Fibroblast of lung (primary cell): Measurements from ENCODE around the gene PMFBP1.

ENCODE experiments used
- EZH2 ChIP-seq: IDR thresholded peaks from 2 replicates; pipeline ENCODE4 v1.5.1; 2012; ENCODE audit warnings: low read length, control low read depth, mild to moderate bottlenecking; ENCODE audit errors: missing control alignments
- TF ChIP-seq, protein P1 (sequence below), 2 donors: IDR thresholded peaks in 1 of 2; conservative IDR thresholded peaks in 1 of 2; 1 replicate in 1 of 2; 2 replicates in 1 of 2; pipeline ENCODE4 v1.5.1; 2011 to 2012; ENCODE audit warnings: low read length in 2 of 2, control low read depth in 1 of 2, inconsistent platforms in 1 of 2, low read depth in 1 of 2, mild to moderate bottlenecking in 1 of 2

DNA sequence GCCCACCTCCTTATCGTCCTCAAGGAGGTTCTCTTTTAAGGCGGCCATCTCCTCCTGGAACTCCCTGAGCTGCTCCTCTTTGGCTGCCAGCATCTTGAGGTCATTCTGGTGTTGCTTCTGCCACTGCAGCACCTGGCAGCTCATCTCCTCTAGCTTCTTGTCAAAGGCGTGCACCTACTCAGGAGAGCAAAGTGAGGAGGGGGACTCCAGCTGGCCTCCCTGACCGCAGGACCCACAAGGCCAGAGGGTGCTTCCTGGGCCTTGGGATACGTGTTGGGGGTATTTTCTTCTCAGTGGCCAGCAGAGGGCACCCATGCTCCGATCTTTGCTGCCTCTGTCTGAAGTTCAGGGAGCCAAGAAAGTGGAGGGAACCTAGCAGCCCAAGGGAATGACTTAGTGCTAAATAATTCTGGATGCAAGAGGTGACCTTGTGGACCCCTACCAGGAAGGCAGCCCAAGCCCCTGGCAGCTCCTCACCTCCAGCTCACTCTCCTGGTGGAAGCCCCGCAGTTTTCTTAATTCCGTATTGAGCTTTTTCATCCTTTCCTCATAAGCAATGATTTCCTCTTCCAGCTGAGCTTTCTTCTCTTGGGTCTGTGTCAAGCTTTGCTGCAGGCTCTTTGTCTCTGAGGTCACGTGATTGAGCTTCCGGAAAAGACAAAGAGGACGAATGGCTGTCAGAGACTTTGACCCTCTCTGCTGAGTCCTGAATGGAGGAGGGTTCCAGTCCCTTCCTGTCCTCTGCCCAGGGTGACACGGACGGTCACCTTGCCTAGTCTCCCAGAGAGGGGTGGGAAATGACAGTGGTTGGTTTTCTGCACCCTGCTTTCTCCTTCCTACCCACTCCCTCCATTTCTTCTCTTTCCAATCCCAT lies 47.0 kb downstream of the PMFBP1 start:
- TF ChIP-seq, protein P1, sequence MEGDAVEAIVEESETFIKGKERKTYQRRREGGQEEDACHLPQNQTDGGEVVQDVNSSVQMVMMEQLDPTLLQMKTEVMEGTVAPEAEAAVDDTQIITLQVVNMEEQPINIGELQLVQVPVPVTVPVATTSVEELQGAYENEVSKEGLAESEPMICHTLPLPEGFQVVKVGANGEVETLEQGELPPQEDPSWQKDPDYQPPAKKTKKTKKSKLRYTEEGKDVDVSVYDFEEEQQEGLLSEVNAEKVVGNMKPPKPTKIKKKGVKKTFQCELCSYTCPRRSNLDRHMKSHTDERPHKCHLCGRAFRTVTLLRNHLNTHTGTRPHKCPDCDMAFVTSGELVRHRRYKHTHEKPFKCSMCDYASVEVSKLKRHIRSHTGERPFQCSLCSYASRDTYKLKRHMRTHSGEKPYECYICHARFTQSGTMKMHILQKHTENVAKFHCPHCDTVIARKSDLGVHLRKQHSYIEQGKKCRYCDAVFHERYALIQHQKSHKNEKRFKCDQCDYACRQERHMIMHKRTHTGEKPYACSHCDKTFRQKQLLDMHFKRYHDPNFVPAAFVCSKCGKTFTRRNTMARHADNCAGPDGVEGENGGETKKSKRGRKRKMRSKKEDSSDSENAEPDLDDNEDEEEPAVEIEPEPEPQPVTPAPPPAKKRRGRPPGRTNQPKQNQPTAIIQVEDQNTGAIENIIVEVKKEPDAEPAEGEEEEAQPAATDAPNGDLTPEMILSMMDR (conservative IDR thresholded peaks at IDR 0.05 in 1 of 2, IDR thresholded peaks at IDR 0.05 in 1 of 2; ENCODE audit: low read depth in 1 of 2, low read length in 2 of 2), result peak; percentile 73 to 80
- TF ChIP-seq EZH2, result no peak
